Lung (tissue), 12 donors: ENCODE measurements around the gene UQCRC1. TPM values are rescaled to one million over a fixed set of nuclear protein-coding genes. Genes with fewer than 3 reads are reported as not detected.
A peak's percentile ranks its signal among the peaks of the same experiment; 100 is the strongest.

Source experiments
- ATAC-seq: fragments of 200-7000 bp; cut with Tn5 transposase; one replicate; pipeline ENCODE4 v1.9.1; 2020; ENCODE audit warnings: moderate number of reproducible peaks; ENCODE audit not compliant: insufficient read depth, low FRiP score
- DNase-seq, 3 donors: peaks; one replicate each; pipeline ENCODE4 v3.0.0-alpha.2; 2013 to 2017
- H3K27ac ChIP-seq, 2 donors: one replicate each; pipeline ENCODE4 v1.5.1; 2013; ENCODE audit warnings: mild to moderate bottlenecking in 2 of 2, moderate library complexity in 2 of 2, control low read depth in 1 of 2, inconsistent platforms in 1 of 2, low read depth in 1 of 2, low read length in 1 of 2
- H3K27me3 ChIP-seq, 3 donors: one replicate each; pipeline ENCODE4 v1.5.1; 2013; ENCODE audit warnings: low read length in 2 of 3; ENCODE audit not compliant: control insufficient read depth in 3 of 3, insufficient read depth in 3 of 3
- H3K36me3 ChIP-seq, 4 donors: one replicate each; pipeline ENCODE4 v1.5.1; 2013; ENCODE audit warnings: low read length in 4 of 4, mild to moderate bottlenecking in 1 of 4, moderate library complexity in 1 of 4; ENCODE audit not compliant: control insufficient read depth in 4 of 4, insufficient read depth in 4 of 4
- H3K4me1 ChIP-seq, 5 donors: one replicate each; pipeline ENCODE4 v1.5.1; 2013; ENCODE audit warnings: low read length in 5 of 5, mild to moderate bottlenecking in 2 of 5, moderate library complexity in 1 of 5; ENCODE audit not compliant: control insufficient read depth in 5 of 5, insufficient read depth in 5 of 5
- H3K4me3 ChIP-seq: one replicate; pipeline ENCODE4 v1.5.1; 2013; ENCODE audit warnings: mild to moderate bottlenecking, control low read depth, moderate library complexity
- H3K9ac ChIP-seq, 2 donors: one replicate each; pipeline ENCODE4 v1.5.1; 2013; ENCODE audit warnings: low read length in 2 of 2, control low read depth in 1 of 2; ENCODE audit not compliant: insufficient read depth in 1 of 2
- H3K9me3 ChIP-seq, 4 donors: one replicate each; pipeline ENCODE4 v1.5.1; 2013; ENCODE audit warnings: low read length in 3 of 4, mild to moderate bottlenecking in 1 of 4, moderate library complexity in 1 of 4; ENCODE audit not compliant: control insufficient read depth in 4 of 4, insufficient read depth in 3 of 4
- WGBS, 2 donors: extraction: QIAGEN DNeasy Blood & Tissue Kit; methylation state at CpG; one replicate each; pipeline ENCODE4 v1.1.7; 2013; 5-methylcytosine and 5-hydroxymethylcytosine counted together
- polyA plus RNA-seq, 2 donors: library from polyadenylated mRNA; stranded (reverse); fragments of 200-250 nt; gene quantifications; one replicate each; pipeline ENCODE4 v1.2.1, GENCODE V29; 2013
- total RNA-seq, 2 donors: library from RNA; depleted of rRNA in 1 of 2; stranded (reverse); fragments of >200 nt in 1 of 2; gene quantifications; one replicate each; pipeline ENCODE4 v1.2.1, GENCODE V29; 2014 to 2021
- TF ChIP-seq, protein P1 (sequence below): IDR thresholded peaks from 2 replicates; pipeline ENCODE4 v1.5.1; 2012; ENCODE audit warnings: mild to moderate bottlenecking; ENCODE audit errors: control extremely low read depth, extremely low read depth
- donor health status: control.
- donor health status: control.
- donor health status: Bipolar disorder and iron deficiency.
- donor health status: healthy.
- donor health status: DM: yes; HTN: yes; CAD: no.

The UQCRC1 gene
- total and polyA plus RNA-seq, 4 donors = 98.5 to 225 (median 176) TPM

DNA sequence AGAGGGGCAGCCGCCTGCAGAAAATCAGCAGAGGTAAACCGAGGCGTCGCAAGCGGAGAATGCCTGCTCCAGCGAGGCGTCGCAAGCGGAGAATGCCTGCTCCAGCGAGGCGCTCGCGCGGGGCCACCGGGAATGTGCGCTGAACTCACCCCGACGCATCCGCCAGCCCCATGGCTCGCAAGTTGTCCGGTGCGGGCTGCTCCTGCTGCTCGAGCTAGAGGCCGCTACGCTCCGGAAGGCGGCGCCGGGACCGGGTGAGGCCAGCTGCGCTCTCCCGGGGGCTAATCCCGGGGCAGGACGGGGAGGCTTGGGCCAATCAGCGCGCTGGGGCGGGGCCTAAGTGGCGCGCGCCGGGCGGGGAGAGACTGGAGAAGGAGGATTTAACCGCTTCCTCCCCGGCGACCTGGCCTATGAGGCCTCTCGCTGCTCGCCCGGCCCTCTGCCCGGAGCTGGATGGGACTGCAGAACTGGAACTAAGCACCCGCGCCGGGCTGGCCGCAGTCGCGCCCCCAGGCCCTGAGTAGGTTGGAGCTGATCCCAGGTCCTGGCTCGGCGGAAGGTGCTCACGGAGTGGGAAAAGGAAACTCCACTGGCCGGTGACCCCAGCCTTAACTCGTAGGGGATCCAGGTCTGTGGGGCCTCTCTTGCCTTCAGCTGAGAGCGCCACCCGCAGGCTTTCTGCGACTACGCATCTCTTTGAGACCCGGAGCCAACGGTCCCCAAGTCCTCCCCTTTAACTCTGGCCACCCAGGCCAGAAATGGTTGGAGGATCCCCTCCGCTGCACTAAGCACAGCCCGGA is 26.0 kb upstream of the UQCRC1 start, which contains the start of gene SLC26A6:
TSS of gene SLC26A6 (minus strand) at position 240 of the 800 bp plus-strand sequence. CDS start at position 172, 68 bp downstream.
- Histone ChIP-seq H3K9ac (peak within 1 kb of the TSS in 1 of 2 donors; percentile 51), H3K4me1 (peaks cover 0 to 26% (median 3%) of the 10 kb centered on the region in 5 donors), H3K27ac (peak within 1 kb of the TSS; percentile 66 to 85), H3K36me3 (peaks cover 0 to 24% (median 7%) of the 10 kb centered on the region in 4 donors), H3K9me3 (no peaks in the 10 kb centered on the region), H3K27me3 (no peaks in the 10 kb centered on the region), H3K4me3 (peak within 1 kb of the TSS; percentile 78)
- peak; percentile 97 to 98 (median 97) for DNase-seq
- TF ChIP-seq, protein P1, sequence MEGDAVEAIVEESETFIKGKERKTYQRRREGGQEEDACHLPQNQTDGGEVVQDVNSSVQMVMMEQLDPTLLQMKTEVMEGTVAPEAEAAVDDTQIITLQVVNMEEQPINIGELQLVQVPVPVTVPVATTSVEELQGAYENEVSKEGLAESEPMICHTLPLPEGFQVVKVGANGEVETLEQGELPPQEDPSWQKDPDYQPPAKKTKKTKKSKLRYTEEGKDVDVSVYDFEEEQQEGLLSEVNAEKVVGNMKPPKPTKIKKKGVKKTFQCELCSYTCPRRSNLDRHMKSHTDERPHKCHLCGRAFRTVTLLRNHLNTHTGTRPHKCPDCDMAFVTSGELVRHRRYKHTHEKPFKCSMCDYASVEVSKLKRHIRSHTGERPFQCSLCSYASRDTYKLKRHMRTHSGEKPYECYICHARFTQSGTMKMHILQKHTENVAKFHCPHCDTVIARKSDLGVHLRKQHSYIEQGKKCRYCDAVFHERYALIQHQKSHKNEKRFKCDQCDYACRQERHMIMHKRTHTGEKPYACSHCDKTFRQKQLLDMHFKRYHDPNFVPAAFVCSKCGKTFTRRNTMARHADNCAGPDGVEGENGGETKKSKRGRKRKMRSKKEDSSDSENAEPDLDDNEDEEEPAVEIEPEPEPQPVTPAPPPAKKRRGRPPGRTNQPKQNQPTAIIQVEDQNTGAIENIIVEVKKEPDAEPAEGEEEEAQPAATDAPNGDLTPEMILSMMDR = peak; percentile 41
- 0 to 1% methylated on average over 60 to 68 of the region's 68 CpGs for WGBS, 2 donors
- peak; percentile 99 for ATAC-seq

DNA sequence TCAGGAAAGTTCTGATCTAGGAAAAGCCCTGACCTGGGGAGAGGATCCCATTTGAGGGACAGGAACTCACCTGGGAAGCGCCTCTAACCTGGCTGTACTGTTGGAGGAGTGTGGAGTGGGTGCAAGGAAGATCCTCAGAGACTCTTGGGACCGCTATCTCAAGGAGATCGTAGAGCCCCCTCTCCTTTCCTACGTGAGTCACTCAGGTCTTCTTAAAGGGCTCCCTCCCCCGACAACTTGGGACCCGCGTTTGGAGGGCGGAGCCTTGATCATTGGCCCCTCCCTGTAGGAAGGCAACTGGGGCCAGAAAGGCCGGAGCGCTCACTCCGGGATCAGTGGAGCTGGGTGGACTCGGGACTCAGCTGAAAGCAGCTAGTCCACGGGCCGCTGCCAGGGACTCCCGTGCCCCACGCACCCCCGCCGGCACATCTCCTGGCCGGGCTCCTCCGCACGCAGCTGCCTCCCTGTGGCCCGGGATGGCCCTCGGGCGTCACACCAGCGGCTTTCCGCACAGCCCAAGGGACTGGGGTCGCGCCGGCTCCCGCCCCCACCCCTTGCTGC is 25.3 kb upstream of the UQCRC1 start:
- Histone ChIP-seq H3K36me3 (peaks cover 0 to 24% (median 8%) of the 10 kb centered on the region in 4 donors), H3K27me3 (no peaks in the 10 kb centered on the region), H3K4me1 (peaks cover 0 to 22% (median 3%) of the 10 kb centered on the region in 5 donors), H3K4me3 (peak overlapping the region; percentile 78), H3K27ac (peak overlapping the region; percentile 66 to 85), H3K9me3 (no peaks in the 10 kb centered on the region), H3K9ac (peak overlapping the region in 1 of 2 donors; percentile 51)
- WGBS, 2 donors = 3% methylated on average over 24 to 30 of the region's 30 CpGs
- TF ChIP-seq, protein P1 = no peak
- peak; percentile 26 to 37 (median 33) for DNase-seq
- peak; percentile 51 for ATAC-seq

DNA sequence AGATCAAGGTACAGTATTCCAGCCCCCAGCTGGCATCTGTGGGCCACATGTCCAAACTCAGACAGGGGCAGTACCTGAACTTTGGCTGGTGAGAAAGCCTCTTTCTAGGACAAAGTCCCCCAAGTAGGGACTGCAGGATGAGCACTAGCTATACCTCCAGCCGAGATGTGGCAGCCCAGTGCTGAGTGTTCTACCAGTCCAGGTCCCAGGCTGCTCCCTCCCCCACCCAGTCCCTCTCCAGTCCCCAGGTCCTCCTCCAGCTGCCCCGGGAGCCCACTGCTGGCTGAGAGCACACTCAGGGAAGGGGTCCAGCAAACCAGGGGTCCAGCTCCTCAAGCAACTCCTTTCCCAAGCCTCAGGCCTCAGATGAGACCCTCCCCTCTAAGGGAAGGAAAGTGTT is 24.3 kb upstream of the UQCRC1 start:
- Histone ChIP-seq H3K9me3 (no peaks in the 10 kb centered on the region), H3K4me3 (no peak overlapping the region), H3K4me1 (peaks cover 0 to 22% (median 3%) of the 10 kb centered on the region in 5 donors), H3K27me3 (no peaks in the 10 kb centered on the region), H3K27ac (no peak overlapping the region), H3K9ac (no peak overlapping the region), H3K36me3 (peaks cover 0 to 24% (median 8%) of the 10 kb centered on the region in 4 donors)
- TF ChIP-seq, protein P1 = no peak
- 92 to 100% methylated on average over 2 of the region's 2 CpGs for WGBS, 2 donors
- no peak for DNase-seq
- no peak for ATAC-seq
